ENCODE data around the gene QPRT. TPM values are rescaled to one million over a fixed set of nuclear protein-coding genes. Genes with fewer than 3 reads are reported as not detected.
A peak's percentile ranks its signal among the peaks of the same experiment; 100 is the strongest.

QPRT gene
- total and polyA plus RNA-seq, 2 of the 8 experiments (the other 6 are each of a cell fraction or from before 2014, with no cell fraction given), result 89.0 to 102 TPM

DNA sequence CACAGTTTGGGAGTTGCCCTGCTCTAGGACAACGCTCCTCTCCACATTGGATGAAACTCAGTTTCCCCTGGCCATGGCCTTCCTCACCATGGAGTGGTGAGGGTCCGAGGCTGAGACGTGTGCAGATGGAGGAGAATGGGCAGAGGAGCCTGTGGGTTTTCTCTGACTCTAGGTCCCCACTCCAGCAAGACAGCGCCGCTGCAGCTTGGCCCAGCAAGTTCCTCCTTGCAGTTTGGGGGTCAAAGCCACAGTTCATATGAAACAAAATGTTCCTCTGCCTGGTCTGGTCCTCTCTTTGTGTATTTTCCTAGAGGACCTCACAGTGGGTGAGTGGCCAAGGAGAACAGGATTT is 64.5 kb downstream of the QPRT start:
- Histone ChIP-seq H2AFZ (ENCODE audit: low read length) (no peak overlapping the region), H3K27ac (ENCODE audit: low read depth, low read length) (no peak overlapping the region), H3K14ac (ENCODE audit: insufficient read length) (no peak overlapping the region), H3K79me1 (ENCODE audit: low read depth, low read length) (0 out of 2 replicates have a peak, but pooled peaks cover 2% of the 10 kb centered on the region), H4K20me1 (replicated peaks in 1 of 2; ENCODE audit: control insufficient read depth in 1 of 2, insufficient read depth in 2 of 2, low read length in 2 of 2) (peaks cover 12 to 18% of the 10 kb centered on the region in 2 experiments), H3K18ac (ENCODE audit: extremely low read depth, low read length) (no peak overlapping the region), H3K27me3 (replicated peaks in 1 of 4; ENCODE audit: control insufficient read depth in 3 of 4, extremely low read depth in 1 of 4, insufficient read depth in 3 of 4, low read length in 3 of 4) (no peaks in the 10 kb centered on the region), H3K23ac (ENCODE audit: insufficient read length) (no peak overlapping the region), H3K4me2 (ENCODE audit: insufficient read depth in 1 of 2, low read depth in 2 of 2, low read length in 2 of 2) (no peak overlapping the region), H3K4ac (replicated peaks; ENCODE audit: insufficient read length, low read depth, low read length) (no peak overlapping the region), H4K8ac (ENCODE audit: extremely low read depth, insufficient read depth, low read length) (no peak overlapping the region), H3K36me3 (ENCODE audit: control insufficient read depth in 2 of 4, insufficient read depth in 4 of 4, low read length in 3 of 4) (peaks cover 0 to 5% (median 0%) of the 10 kb centered on the region in 4 experiments; a peak in 3 of 8 replicates), H2BK120ac (replicated peaks; ENCODE audit: low read depth, low read length) (no peak overlapping the region), H4K91ac (replicated peaks; ENCODE audit: insufficient read length, low read length) (no peak overlapping the region), H2BK15ac (ENCODE audit: low read length) (no peak overlapping the region), H3K56ac (replicated peaks; ENCODE audit: insufficient read length, low read depth, low read length) (no peak overlapping the region), H2BK12ac (ENCODE audit: low read depth, low read length) (no peak overlapping the region), H2BK20ac (ENCODE audit: low read length) (no peak overlapping the region), H3K9me3 (ENCODE audit: insufficient read depth in 2 of 2, low read depth in 1 of 2, low read length in 1 of 2) (peaks cover 6 to 7% of the 10 kb centered on the region in 2 experiments; a peak in 2 of 4 replicates), H3K4me3 (ENCODE audit: extremely low read depth in 1 of 4, insufficient read depth in 2 of 4, low read depth in 3 of 4, low read length in 4 of 4) (no peak overlapping the region), H3K4me1 (replicated peaks in 1 of 4; ENCODE audit: control insufficient read depth in 3 of 4, insufficient read depth in 4 of 4, low read length in 3 of 4) (peaks cover 0 to 4% (median 2%) of the 10 kb centered on the region in 4 experiments; a peak in 4 of 7 replicates), H3K9ac (replicated peaks in 1 of 4; ENCODE audit: extremely low read depth in 1 of 4, low read depth in 3 of 4, low read length in 3 of 4) (no peak overlapping the region; a peak in 1 of 7 replicates), H3K23me2 (ENCODE audit: low read depth, low read length) (peaks cover 3% of the 10 kb centered on the region; the same call in 1 of the 2 replicates), H3K79me2 (ENCODE audit: control insufficient read depth in 1 of 2, insufficient read depth in 2 of 2, low read length in 2 of 2) (no peaks in the 10 kb centered on the region), H2AK5ac (ENCODE audit: low read depth, low read length) (no peak overlapping the region), H2BK5ac (ENCODE audit: low read depth, low read length) (no peak overlapping the region), H4K5ac (ENCODE audit: insufficient read length, low read depth, low read length) (no peak overlapping the region)
- POLR2A ChIA-PET (ENCODE audit: partially characterized antibody), result interaction anchor here (0.6 to 4.0 kb wide), 13 partner anchors 9 to 61 kb away, joined by 3 to 25 read pairs (median 6); partner anchors contain the start of genes KIF22 and ZG16
- no peak for FAIRE-seq
- DNase-seq (ENCODE audit: low read depth in 1 of 2, low spot score in 2 of 2), result no peak
- 88% methylated on average over 5 of the region's 5 CpGs; no CpG with 5 or more reads in 1 of the 2 experiments for WGBS, 2 experiments (ENCODE audit: extremely low coverage in 1 of 2, insufficient coverage in 1 of 2, insufficient read length in 1 of 2, insufficient replicate concordance in 2 of 2, low coverage in 1 of 2, low lambda C conversion rate in 2 of 2, missing lambda C conversion rate in 1 of 2)
- CTCF ChIA-PET (ENCODE audit: partially characterized antibody), result interaction anchor here (1.2 to 1.7 kb wide), 4 partner anchors 22 to 52 kb away, joined by 3 to 5 read pairs (median 3); no protein-coding TSS in a partner anchor
- TF ChIP-seq USF2 (IDR thresholded peaks at IDR 0.05; ENCODE audit: low read length) (no peak), POLR2AphosphoS5 (IDR thresholded peaks at IDR 0.05; ENCODE audit: low read depth, low read length) (0 out of 2 replicates have a peak, but pooled peaks have one; percentile 24)
